Neural progenitor cell (in vitro differentiated cells): ENCODE results near the gene FGF23. TPM values are rescaled to one million over a fixed set of nuclear protein-coding genes. Genes with fewer than 3 reads are reported as not detected.
A peak's percentile ranks its signal among the peaks of the same experiment; 100 is the strongest.

ENCODE experiments used
- DNase-seq: peaks from one replicate; pipeline ENCODE4 v3.0.0-alpha.2; 2016; ENCODE audit warnings: low spot score
- H2AFZ ChIP-seq: fragments of 200-600 bp; sonication (generic); replicated peaks from 2 replicates; pipeline ENCODE4 v1.6.1; 2016; ENCODE audit warnings: antibody characterized with exemption
- H3F3A ChIP-seq: fragments of 200-600 bp; sonication (generic); 2 replicates; pipeline ENCODE4 v1.6.1; 2016; ENCODE audit warnings: antibody characterized with exemption, low read depth
- H3K27ac ChIP-seq: fragments of 200-600 bp; sonication (generic); 2 replicates; pipeline ENCODE4 v1.5.1; 2016; ENCODE audit warnings: mild to moderate bottlenecking
- H3K27me3 ChIP-seq: fragments of 200-600 bp; sonication (generic); 2 replicates; pipeline ENCODE4 v1.6.1; 2016; ENCODE audit warnings: mild to moderate bottlenecking, moderate library complexity
- H3K36me3 ChIP-seq: fragments of 200-600 bp; sonication (generic); 2 replicates; pipeline ENCODE4 v1.5.1; 2016
- H3K4me1 ChIP-seq: fragments of 200-600 bp; sonication (generic); 2 replicates; pipeline ENCODE4 v1.6.1; 2016; ENCODE audit warnings: mixed run types
- H3K4me2 ChIP-seq: fragments of 200-600 bp; sonication (generic); 2 replicates; pipeline ENCODE4 v1.6.1; 2016
- H3K4me3 ChIP-seq: fragments of 200-600 bp; sonication (generic); 2 replicates; pipeline ENCODE4 v1.5.1; 2016
- H3K79me2 ChIP-seq: fragments of 200-600 bp; sonication (generic); 2 replicates; pipeline ENCODE4 v1.6.1; 2016; ENCODE audit warnings: low read depth
- H3K9ac ChIP-seq: fragments of 200-600 bp; sonication (generic); 2 replicates; pipeline ENCODE4 v1.6.1; 2016
- H3K9me3 ChIP-seq: fragments of 200-600 bp; sonication (generic); 2 replicates; pipeline ENCODE4 v1.5.1; 2016; ENCODE audit warnings: low read depth
- H4K20me1 ChIP-seq: fragments of 200-600 bp; sonication (generic); 2 replicates; pipeline ENCODE4 v1.6.1; 2016; ENCODE audit warnings: low read depth
- H3K27ac Mint-ChIP-seq: 3 replicates; pipeline ENCODE4 v1.8.0; 2021; ENCODE audit warnings: mixed read lengths
- H3K27me3 Mint-ChIP-seq: 2 replicates; pipeline ENCODE4 v1.8.0; 2022; ENCODE audit warnings: low read depth, mild to moderate bottlenecking, inconsistent platforms, moderate library complexity, mixed read lengths; ENCODE audit not compliant: insufficient read depth
- H3K36me3 Mint-ChIP-seq: 3 replicates; pipeline ENCODE4 v1.8.0; 2021; ENCODE audit warnings: mixed read lengths
- H3K4me1 Mint-ChIP-seq: 3 replicates; pipeline ENCODE4 v1.8.0; 2021; ENCODE audit warnings: mixed read lengths
- H3K4me3 Mint-ChIP-seq: 3 replicates; pipeline ENCODE4 v1.8.0; 2021; ENCODE audit warnings: mild to moderate bottlenecking, moderate library complexity, mixed read lengths
- H3K9me3 Mint-ChIP-seq: 3 replicates; pipeline ENCODE4 v1.8.0; 2020; ENCODE audit warnings: mixed read lengths
- CTCF ChIP-seq: fragments of 200-600 bp; sonication (generic); IDR thresholded peaks from 2 replicates; pipeline ENCODE4 v1.5.1; 2017; ENCODE audit warnings: antibody characterized with exemption, mild to moderate bottlenecking
- EZH2 ChIP-seq: fragments of 200-600 bp; sonication (generic); IDR thresholded peaks from 2 replicates; pipeline ENCODE4 v1.6.1; 2017; ENCODE audit warnings: antibody characterized with exemption, mild to moderate bottlenecking, moderate library complexity
- EZH2phosphoT487 ChIP-seq: fragments of 200-600 bp; sonication (generic); IDR thresholded peaks from 2 replicates; pipeline ENCODE4 v1.6.1; 2017; ENCODE audit warnings: antibody characterized with exemption
- total RNA-seq: library from RNA; depleted of rRNA; stranded (reverse); fragments of >200 nt; gene quantifications from 2 replicates; pipeline ENCODE4 v1.2.3, GENCODE V29; 2015; ENCODE audit warnings: low replicate concordance

FGF23 gene
- total RNA-seq, 1 donor from 2014 or later = 0.58 TPM

- Mint-ChIP-seq H3K4me1 (peaks cover 14% of the 10 kb centered on the region), H3K4me3 (no peak overlapping the region), H3K27me3 (peaks cover 4% of the 10 kb centered on the region), H3K27ac (no peak overlapping the region), H3K9me3 (no peaks in the 10 kb centered on the region), H3K36me3 (peaks cover 5% of the 10 kb centered on the region)
- TF ChIP-seq EZH2 = no peak
- Histone ChIP-seq H4K20me1 (no peaks in the 10 kb centered on the region), H3K27me3 (peaks cover 5% of the 10 kb centered on the region), H3K36me3 (no peaks in the 10 kb centered on the region), H3K27ac (no peak overlapping the region), H3K4me1 (peaks cover 4% of the 10 kb centered on the region), H3K9me3 (no peaks in the 10 kb centered on the region), H3K4me2 (no peak overlapping the region), H2AFZ (no peak overlapping the region), H3K9ac (no peak overlapping the region), H3F3A (peaks cover 6% of the 10 kb centered on the region), H3K4me3 (no peak overlapping the region), H3K79me2 (peaks cover 65% of the 10 kb centered on the region)
- no peak for DNase-seq
Observed at GRCh38 chr12:4323396-4323795, 56.1 kb downstream of the FGF23 start.

- peak overlapping the region; percentile 83 for H3K4me2 ChIP-seq
Observed at GRCh38 chr12:4322726-4323125, 56.8 kb downstream of the FGF23 start.

GRCh38 chr12:4320853-4321701 is 58.4 kb downstream of the FGF23 start, which contains the start of gene TIGAR:
TSS of gene TIGAR (plus strand) at chr12:4321213. CDS start at chr12:4321272, 59 bp downstream.
- peak within 1 kb of the TSS; percentile 83 for H3K4me2 ChIP-seq
- peak within 1 kb of the TSS; percentile 76 for H3K27ac ChIP-seq
- Mint-ChIP-seq H3K27ac (peak within 1 kb of the TSS; percentile 12), H3K27me3 (peaks cover 4% of the 10 kb centered on the region), H3K4me3 (peak within 1 kb of the TSS; percentile 88), H3K9me3 (no peaks in the 10 kb centered on the region), H3K4me1 (peaks cover 14% of the 10 kb centered on the region), H3K36me3 (peaks cover 5% of the 10 kb centered on the region)
- H3K9ac ChIP-seq = peak within 1 kb of the TSS; percentile 78
- H2AFZ ChIP-seq = peak within 1 kb of the TSS; percentile 88
- H3K36me3 ChIP-seq = no peaks in the 10 kb centered on the region
- no peak for TF ChIP-seq EZH2phosphoT487
- TF ChIP-seq CTCF = no peak
- no peak for TF ChIP-seq EZH2
- H3K79me2 ChIP-seq = peaks cover 42% of the 10 kb centered on the region
- DNase-seq = peak; percentile 99
- H3K9me3 ChIP-seq = no peaks in the 10 kb centered on the region
- peaks cover 4% of the 10 kb centered on the region for H3K4me1 ChIP-seq
- H3K27me3 ChIP-seq = peaks cover 5% of the 10 kb centered on the region
- H4K20me1 ChIP-seq = no peaks in the 10 kb centered on the region
- peak within 1 kb of the TSS; percentile 85 for H3K4me3 ChIP-seq
- peaks cover 6% of the 10 kb centered on the region for H3F3A ChIP-seq

More at GRCh38 chr12:4322726-4323125, 56.8 kb downstream of the FGF23 start:
- no peaks in the 10 kb centered on the region for H3K36me3 ChIP-seq
- no peak overlapping the region for H3K4me3 ChIP-seq
- no peak overlapping the region for H3K27ac Mint-ChIP-seq
- peaks cover 5% of the 10 kb centered on the region for H3K36me3 Mint-ChIP-seq
- no peak for DNase-seq
- H3K4me3 Mint-ChIP-seq = no peak overlapping the region
- no peak for TF ChIP-seq EZH2phosphoT487
- no peak for TF ChIP-seq CTCF
- TF ChIP-seq EZH2 = no peak
- no peak overlapping the region for H3K27ac ChIP-seq
- peaks cover 6% of the 10 kb centered on the region for H3F3A ChIP-seq
- H3K27me3 ChIP-seq = peaks cover 5% of the 10 kb centered on the region
- no peaks in the 10 kb centered on the region for H4K20me1 ChIP-seq
- H3K79me2 ChIP-seq = peaks cover 59% of the 10 kb centered on the region
- peaks cover 4% of the 10 kb centered on the region for H3K27me3 Mint-ChIP-seq
- H3K4me1 Mint-ChIP-seq = peaks cover 14% of the 10 kb centered on the region
- H2AFZ ChIP-seq = no peak overlapping the region
- H3K9me3 Mint-ChIP-seq = no peaks in the 10 kb centered on the region
- peaks cover 4% of the 10 kb centered on the region for H3K4me1 ChIP-seq
- H3K9me3 ChIP-seq = no peaks in the 10 kb centered on the region
- H3K9ac ChIP-seq = no peak overlapping the region

GRCh38 chr12:4320497-4320852 is 59.0 kb downstream of the FGF23 start:
- Mint-ChIP-seq H3K27ac (peak overlapping the region; percentile 12), H3K27me3 (peaks cover 4% of the 10 kb centered on the region), H3K4me1 (peaks cover 14% of the 10 kb centered on the region), H3K9me3 (no peaks in the 10 kb centered on the region), H3K36me3 (peaks cover 2% of the 10 kb centered on the region), H3K4me3 (peak overlapping the region; percentile 88)
- peaks cover 4% of the 10 kb centered on the region for H3K4me1 ChIP-seq
- H3K4me3 ChIP-seq = peak overlapping the region; percentile 85
- H3K79me2 ChIP-seq = peaks cover 36% of the 10 kb centered on the region
- peak overlapping the region; percentile 88 for H2AFZ ChIP-seq
- no peaks in the 10 kb centered on the region for H3K9me3 ChIP-seq
- H3K4me2 ChIP-seq = peak overlapping the region; percentile 76
- peak overlapping the region; percentile 76 for H3K27ac ChIP-seq
- H3F3A ChIP-seq = peaks cover 6% of the 10 kb centered on the region
- peaks cover 5% of the 10 kb centered on the region for H3K27me3 ChIP-seq
- no peaks in the 10 kb centered on the region for H3K36me3 ChIP-seq
- H3K9ac ChIP-seq = peak overlapping the region; percentile 54
- no peaks in the 10 kb centered on the region for H4K20me1 ChIP-seq
- no peak for DNase-seq
- TF ChIP-seq EZH2 (peak; percentile 23), CTCF (no peak), EZH2phosphoT487 (no peak)
